Activated CD4-positive, alpha-beta T cell treated with anti-CD3 and anti-CD28 coated beads, Interleukin-2, amount 10 ng/mL, durations not matched to agents 7 days and 5 days (primary cell): ENCODE results near the gene LDB2. TPM values are rescaled to one million over a fixed set of nuclear protein-coding genes. Genes with fewer than 3 reads are reported as not detected.

Experiments used
- CTCF ChIA-PET: fragments of 350-600 bp; sonication (Branson Sonifier 250); formaldehyde crosslinking; loops from one replicate; lab custom pipeline; 2021; ENCODE audit warnings: antibody characterized with exemption; lab: Charles Lee
- POLR2A ChIA-PET: fragments of 350-600 bp; sonication (Branson Sonifier 250); formaldehyde crosslinking; loops from one replicate; lab custom pipeline; 2021; ENCODE audit warnings: antibody characterized with exemption; lab: Charles Lee
- DNase-seq: peaks from one replicate; pipeline ENCODE4 v3.0.0-alpha.2; 2020
- H3K27ac Mint-ChIP-seq: one replicate; pipeline ENCODE4 v1.8.0; 2021; ENCODE audit warnings: mild to moderate bottlenecking, moderate library complexity, mixed read lengths
- H3K27me3 Mint-ChIP-seq: one replicate; pipeline ENCODE4 v1.8.0; 2021; ENCODE audit warnings: mixed read lengths
- H3K36me3 Mint-ChIP-seq: one replicate; pipeline ENCODE4 v1.8.0; 2021; ENCODE audit warnings: low read depth, mixed read lengths
- H3K4me1 Mint-ChIP-seq: one replicate; pipeline ENCODE4 v1.8.0; 2021; ENCODE audit warnings: mixed read lengths
- H3K4me3 Mint-ChIP-seq: one replicate; pipeline ENCODE4 v1.8.0; 2021; ENCODE audit warnings: mild to moderate bottlenecking, moderate library complexity, mixed read lengths
- H3K9me3 Mint-ChIP-seq: one replicate; pipeline ENCODE4 v1.8.0; 2021; ENCODE audit warnings: mixed read lengths
- total RNA-seq, 2 experiments: library from RNA; stranded (reverse); gene quantifications; one replicate each; pipeline ENCODE4 v1.2.3, GENCODE V29; 2021

LDB2 gene
- total RNA-seq, 2 experiments from 2014 or later = not detected

GRCh38 chr4:16852228-16852627 lies 46.2 kb downstream of the LDB2 start:
- H3K4me1 Mint-ChIP-seq = no peaks in the 10 kb centered on the region
- CTCF ChIA-PET = no interaction called here
- H3K9me3 Mint-ChIP-seq = no peaks in the 10 kb centered on the region
- H3K36me3 Mint-ChIP-seq = no peaks in the 10 kb centered on the region
- H3K27me3 Mint-ChIP-seq = no peaks in the 10 kb centered on the region
- no peak overlapping the region for H3K4me3 Mint-ChIP-seq
- no peak for DNase-seq
- POLR2A ChIA-PET = no interaction called here
- no peak overlapping the region for H3K27ac Mint-ChIP-seq

GRCh38 chr4:16846540-16847117 lies 51.8 kb downstream of the LDB2 start:
- Mint-ChIP-seq H3K4me3 (no peak overlapping the region), H3K36me3 (no peaks in the 10 kb centered on the region), H3K4me1 (no peaks in the 10 kb centered on the region), H3K27ac (no peak overlapping the region), H3K27me3 (no peaks in the 10 kb centered on the region), H3K9me3 (no peaks in the 10 kb centered on the region)
- ChIA-PET POLR2A (no interaction called here), CTCF (interaction anchor here (0.5 to 0.7 kb wide), 2 partner anchors 477 to 478 kb away, joined by 3 to 4 read pairs; no protein-coding TSS in a partner anchor)
- DNase-seq = no peak

- Mint-ChIP-seq H3K27me3 (no peaks in the 10 kb centered on the region), H3K4me3 (no peak overlapping the region), H3K27ac (no peak overlapping the region), H3K9me3 (no peaks in the 10 kb centered on the region), H3K36me3 (no peaks in the 10 kb centered on the region), H3K4me1 (no peaks in the 10 kb centered on the region)
- ChIA-PET CTCF (no interaction called here), POLR2A (no interaction called here)
- no peak for DNase-seq
Observed at GRCh38 chr4:16844816-16845586, 53.4 kb downstream of the LDB2 start.

DNA sequence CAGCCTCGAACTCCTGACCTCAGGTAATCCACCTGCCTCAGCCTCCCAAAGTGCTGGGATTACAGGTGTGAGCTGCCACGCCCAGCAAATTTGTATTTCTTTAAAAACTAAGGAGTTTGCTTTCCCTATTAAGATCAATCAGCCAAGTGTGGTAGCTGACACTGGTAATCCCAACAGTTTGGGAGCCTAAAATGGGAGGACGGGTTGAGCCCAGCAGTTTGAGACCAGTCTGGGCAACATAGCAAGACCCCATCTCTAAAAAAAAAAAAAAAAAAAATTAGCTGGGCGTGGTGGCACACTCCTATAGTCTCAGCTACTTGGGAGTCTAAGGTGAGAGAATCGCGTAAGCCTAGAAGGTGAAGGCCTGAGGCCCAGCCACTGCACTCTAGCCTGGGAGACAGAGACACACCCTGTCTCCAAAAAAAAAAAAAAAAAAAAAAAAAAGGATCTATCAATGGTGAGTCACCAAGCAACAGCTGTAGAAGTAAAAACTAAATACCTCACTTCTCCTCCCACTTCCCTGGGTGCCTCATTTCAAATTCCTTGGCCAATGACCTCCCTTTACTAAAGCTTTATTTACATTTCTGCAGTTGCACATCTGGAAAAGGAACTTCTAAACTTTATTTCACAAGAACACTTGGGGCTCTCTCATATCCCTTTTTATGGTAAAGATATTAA lies 54.5 kb downstream of the LDB2 start:
- Mint-ChIP-seq H3K27me3 (no peaks in the 10 kb centered on the region), H3K36me3 (no peaks in the 10 kb centered on the region), H3K27ac (no peak overlapping the region), H3K4me3 (no peak overlapping the region), H3K4me1 (no peaks in the 10 kb centered on the region), H3K9me3 (no peaks in the 10 kb centered on the region)
- ChIA-PET CTCF (no interaction called here), POLR2A (no interaction called here)
- no peak for DNase-seq

GRCh38 chr4:16838226-16838875 lies 60.1 kb downstream of the LDB2 start:
- ChIA-PET CTCF (interaction anchor here (1.4 kb wide), 1 partner anchor 12 kb away, joined by 3 read pairs; no protein-coding TSS in a partner anchor), POLR2A (no interaction called here)
- Mint-ChIP-seq H3K4me1 (no peaks in the 10 kb centered on the region), H3K9me3 (no peaks in the 10 kb centered on the region), H3K36me3 (no peaks in the 10 kb centered on the region), H3K4me3 (no peak overlapping the region), H3K27ac (no peak overlapping the region), H3K27me3 (peaks cover 1% of the 10 kb centered on the region)
- no peak for DNase-seq

DNA sequence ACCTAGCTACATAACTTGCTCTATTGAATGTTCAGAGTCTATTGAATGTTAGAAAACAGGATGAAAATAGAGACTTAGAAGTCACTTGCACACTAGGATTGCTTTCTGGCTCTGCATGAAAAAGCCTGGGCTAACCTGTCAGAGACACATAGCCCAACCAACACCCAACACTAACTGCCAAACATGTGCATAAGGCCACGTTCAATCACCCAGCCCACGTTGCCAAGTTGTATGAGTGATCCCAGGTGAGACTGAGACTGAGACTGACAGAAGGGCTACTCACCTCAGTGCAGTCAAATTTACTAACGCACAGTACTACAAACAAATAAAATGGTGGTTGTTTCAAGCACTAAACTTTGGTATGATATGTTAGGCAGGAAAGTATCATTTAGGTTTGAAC lies 61.0 kb downstream of the LDB2 start:
- Mint-ChIP-seq H3K27me3 (peaks cover 1% of the 10 kb centered on the region), H3K4me1 (no peaks in the 10 kb centered on the region), H3K4me3 (no peak overlapping the region), H3K27ac (no peak overlapping the region), H3K9me3 (no peaks in the 10 kb centered on the region), H3K36me3 (no peaks in the 10 kb centered on the region)
- POLR2A ChIA-PET = no interaction called here
- DNase-seq = no peak
- CTCF ChIA-PET = no interaction called here

DNA sequence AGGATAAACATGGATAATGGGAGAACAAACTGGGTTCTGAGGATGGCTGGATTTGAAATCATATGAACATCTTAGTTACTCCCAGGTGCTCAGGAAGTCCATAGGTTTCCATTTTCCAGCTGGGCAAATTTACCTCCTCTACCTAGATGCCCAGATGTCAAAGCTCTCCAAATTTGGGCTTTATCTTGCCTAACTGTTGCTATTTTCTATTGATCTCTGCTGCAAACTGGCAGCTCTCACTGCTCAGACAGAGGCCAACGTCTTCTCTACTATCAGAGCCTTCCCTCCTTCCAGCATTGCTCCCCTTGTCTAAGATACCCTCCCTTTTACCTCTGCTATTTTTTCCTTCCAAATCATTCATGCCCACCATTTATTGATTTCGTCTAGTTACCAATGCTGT lies 62.1 kb downstream of the LDB2 start:
- no peaks in the 10 kb centered on the region for H3K36me3 Mint-ChIP-seq
- no peaks in the 10 kb centered on the region for H3K9me3 Mint-ChIP-seq
- H3K4me3 Mint-ChIP-seq = no peak overlapping the region
- H3K4me1 Mint-ChIP-seq = no peaks in the 10 kb centered on the region
- ChIA-PET CTCF (no interaction called here), POLR2A (no interaction called here)
- H3K27me3 Mint-ChIP-seq = peaks cover 1% of the 10 kb centered on the region
- no peak overlapping the region for H3K27ac Mint-ChIP-seq
- no peak for DNase-seq

GRCh38 chr4:16835597-16836247 lies 62.7 kb downstream of the LDB2 start:
- H3K27me3 Mint-ChIP-seq = peaks cover 1% of the 10 kb centered on the region
- ChIA-PET POLR2A (no interaction called here), CTCF (no interaction called here)
- H3K9me3 Mint-ChIP-seq = no peaks in the 10 kb centered on the region
- no peaks in the 10 kb centered on the region for H3K36me3 Mint-ChIP-seq
- no peak overlapping the region for H3K27ac Mint-ChIP-seq
- no peak for DNase-seq
- H3K4me3 Mint-ChIP-seq = no peak overlapping the region
- H3K4me1 Mint-ChIP-seq = no peaks in the 10 kb centered on the region

- H3K27ac Mint-ChIP-seq = no peak overlapping the region
- DNase-seq = no peak
- CTCF ChIA-PET = no interaction called here
- POLR2A ChIA-PET = no interaction called here
- H3K36me3 Mint-ChIP-seq = no peaks in the 10 kb centered on the region
- H3K9me3 Mint-ChIP-seq = no peaks in the 10 kb centered on the region
- H3K27me3 Mint-ChIP-seq = peaks cover 3% of the 10 kb centered on the region
- no peak overlapping the region for H3K4me3 Mint-ChIP-seq
- no peaks in the 10 kb centered on the region for H3K4me1 Mint-ChIP-seq
Observed at GRCh38 chr4:16834814-16835213, 63.6 kb downstream of the LDB2 start.

DNA sequence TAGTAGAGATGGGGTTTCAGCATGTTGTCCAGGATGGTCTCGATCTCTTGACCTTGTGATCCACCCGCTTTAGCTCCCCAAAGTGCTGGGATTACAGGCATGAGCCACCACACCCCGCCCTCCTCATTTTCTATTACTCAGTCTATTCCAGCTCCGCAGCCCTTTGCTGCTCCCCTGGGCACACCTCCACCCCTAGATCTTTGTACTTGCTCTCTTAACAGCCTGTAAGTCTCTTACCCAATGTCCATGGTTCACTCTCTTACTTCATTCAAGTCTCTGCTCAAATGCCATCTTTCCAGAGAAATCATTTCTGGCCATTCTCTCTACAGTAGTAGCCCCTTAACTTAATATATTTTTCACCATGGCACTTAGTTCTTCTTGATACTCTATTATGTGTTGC lies 64.7 kb downstream of the LDB2 start:
- ChIA-PET POLR2A (no interaction called here), CTCF (no interaction called here)
- H3K4me1 Mint-ChIP-seq = no peaks in the 10 kb centered on the region
- no peaks in the 10 kb centered on the region for H3K9me3 Mint-ChIP-seq
- no peak for DNase-seq
- H3K36me3 Mint-ChIP-seq = no peaks in the 10 kb centered on the region
- H3K4me3 Mint-ChIP-seq = no peak overlapping the region
- no peak overlapping the region for H3K27ac Mint-ChIP-seq
- peaks cover 3% of the 10 kb centered on the region for H3K27me3 Mint-ChIP-seq

- Mint-ChIP-seq H3K4me1 (no peaks in the 10 kb centered on the region), H3K4me3 (no peak overlapping the region), H3K36me3 (no peaks in the 10 kb centered on the region), H3K27ac (no peak overlapping the region), H3K27me3 (peaks cover 3% of the 10 kb centered on the region), H3K9me3 (no peaks in the 10 kb centered on the region)
- DNase-seq = no peak
- POLR2A ChIA-PET = no interaction called here
- CTCF ChIA-PET = no interaction called here
Observed at GRCh38 chr4:16830081-16830480, 68.4 kb downstream of the LDB2 start.

- Mint-ChIP-seq H3K9me3 (no peaks in the 10 kb centered on the region), H3K4me1 (no peaks in the 10 kb centered on the region), H3K27ac (no peak overlapping the region), H3K36me3 (no peaks in the 10 kb centered on the region), H3K4me3 (no peak overlapping the region), H3K27me3 (peaks cover 3% of the 10 kb centered on the region)
- DNase-seq = no peak
- CTCF ChIA-PET = no interaction called here
- POLR2A ChIA-PET = no interaction called here
Observed at GRCh38 chr4:16827794-16828724, 70.4 kb downstream of the LDB2 start.
